ENCODE data around the gene TNRC6C.

GRCh38 chr17:78001612-78002011, 43.1 kb downstream of the TNRC6C start:
- TF ChIP-seq, protein P1, sequence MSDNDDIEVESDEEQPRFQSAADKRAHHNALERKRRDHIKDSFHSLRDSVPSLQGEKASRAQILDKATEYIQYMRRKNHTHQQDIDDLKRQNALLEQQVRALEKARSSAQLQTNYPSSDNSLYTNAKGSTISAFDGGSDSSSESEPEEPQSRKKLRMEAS (IDR thresholded peaks at IDR 0.05; ENCODE audit: low read depth, low read length), result no peak
- TF ChIP-seq, protein P2, sequence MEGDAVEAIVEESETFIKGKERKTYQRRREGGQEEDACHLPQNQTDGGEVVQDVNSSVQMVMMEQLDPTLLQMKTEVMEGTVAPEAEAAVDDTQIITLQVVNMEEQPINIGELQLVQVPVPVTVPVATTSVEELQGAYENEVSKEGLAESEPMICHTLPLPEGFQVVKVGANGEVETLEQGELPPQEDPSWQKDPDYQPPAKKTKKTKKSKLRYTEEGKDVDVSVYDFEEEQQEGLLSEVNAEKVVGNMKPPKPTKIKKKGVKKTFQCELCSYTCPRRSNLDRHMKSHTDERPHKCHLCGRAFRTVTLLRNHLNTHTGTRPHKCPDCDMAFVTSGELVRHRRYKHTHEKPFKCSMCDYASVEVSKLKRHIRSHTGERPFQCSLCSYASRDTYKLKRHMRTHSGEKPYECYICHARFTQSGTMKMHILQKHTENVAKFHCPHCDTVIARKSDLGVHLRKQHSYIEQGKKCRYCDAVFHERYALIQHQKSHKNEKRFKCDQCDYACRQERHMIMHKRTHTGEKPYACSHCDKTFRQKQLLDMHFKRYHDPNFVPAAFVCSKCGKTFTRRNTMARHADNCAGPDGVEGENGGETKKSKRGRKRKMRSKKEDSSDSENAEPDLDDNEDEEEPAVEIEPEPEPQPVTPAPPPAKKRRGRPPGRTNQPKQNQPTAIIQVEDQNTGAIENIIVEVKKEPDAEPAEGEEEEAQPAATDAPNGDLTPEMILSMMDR (IDR thresholded peaks at IDR 0.05; ENCODE audit: low read depth, low read length), result no peak
- TF ChIP-seq POLR2A (IDR thresholded peaks at IDR 0.05; ENCODE audit: extremely low read depth, insufficient read length) (no peak), MYC (IDR thresholded peaks at IDR 0.05; ENCODE audit: low read depth, low read length) (no peak)

All from NB4 (cell line).